ENCODE data around the gene INAFM2.

- peak; percentile 89 for TF ChIP-seq CTCF (tag by site-specific recombination; IDR thresholded peaks at IDR 0.05)
- TF ChIP-seq ZNF510 (tag by site-specific recombination; IDR thresholded peaks at IDR 0.05; ENCODE audit: insufficient replicate concordance): no peak
- TF ChIP-seq ZNF133 (tag by site-specific recombination; IDR thresholded peaks at IDR 0.05): no peak
- TF ChIP-seq ZNF175 (tag by site-specific recombination; IDR thresholded peaks at IDR 0.05): no peak
Measured at GRCh38 chr15:40323239-40323952, at the start of gene INAFM2.
